Measurements from ENCODE around the gene KIAA0513.
"Not testable (repeated sequence)": the region's sequence is repeated elsewhere in the genome, so short reads cannot be mapped to it uniquely, and the experiment has no call there.

The KIAA0513 gene

GRCh38 chr16:85029408-85029784 is 1.8 kb downstream of the KIAA0513 start:
- no peak for DNase-seq (ENCODE audit: low read depth)

GRCh38 chr16:85029981-85030401 is 2.4 kb downstream of the KIAA0513 start:
- DNase-seq (ENCODE audit: low read depth) = no peak

GRCh38 chr16:85031451-85031850 is 3.9 kb downstream of the KIAA0513 start:
- no peak for DNase-seq (ENCODE audit: low read depth)

GRCh38 chr16:85032187-85032586 is 4.6 kb downstream of the KIAA0513 start:
- DNase-seq (ENCODE audit: low read depth) = not testable (repeated sequence)

GRCh38 chr16:85033171-85033570 is 5.6 kb downstream of the KIAA0513 start:
- no peak for DNase-seq (ENCODE audit: low read depth)

- DNase-seq (ENCODE audit: low read depth) = no peak
Observed at GRCh38 chr16:85034591-85035433, 7.2 kb downstream of the KIAA0513 start.

- DNase-seq (ENCODE audit: low read depth) = no peak
Observed at GRCh38 chr16:85036236-85037049, 8.8 kb downstream of the KIAA0513 start.

- no peak for DNase-seq (ENCODE audit: low read depth)
Observed at GRCh38 chr16:85037050-85037410, 9.4 kb downstream of the KIAA0513 start.

- DNase-seq (ENCODE audit: low read depth) = no peak
Observed at GRCh38 chr16:85037721-85038120, 10.1 kb downstream of the KIAA0513 start.

GRCh38 chr16:85040685-85041084 is 13.1 kb downstream of the KIAA0513 start:
- no peak for DNase-seq (ENCODE audit: low read depth)

GRCh38 chr16:85041219-85042166 is 13.9 kb downstream of the KIAA0513 start:
- no peak for DNase-seq (ENCODE audit: low read depth)

- no peak for DNase-seq (ENCODE audit: low read depth)
Observed at GRCh38 chr16:85042167-85042526, 14.6 kb downstream of the KIAA0513 start.

GRCh38 chr16:85042606-85043005 is 15.0 kb downstream of the KIAA0513 start:
- DNase-seq (ENCODE audit: low read depth) = no peak

GRCh38 chr16:85045077-85045476 is 17.5 kb downstream of the KIAA0513 start:
- DNase-seq (ENCODE audit: low read depth) = no peak

- no peak for DNase-seq (ENCODE audit: low read depth)
Observed at GRCh38 chr16:85045641-85046471, 18.3 kb downstream of the KIAA0513 start.

GRCh38 chr16:85046472-85046916 is 18.9 kb downstream of the KIAA0513 start:
- DNase-seq (ENCODE audit: low read depth) = no peak

GRCh38 chr16:85046931-85047866 is 19.6 kb downstream of the KIAA0513 start:
- peak; percentile 79 for DNase-seq (ENCODE audit: low read depth)

GRCh38 chr16:85047867-85048455 is 20.4 kb downstream of the KIAA0513 start:
- DNase-seq (ENCODE audit: low read depth) = peak; percentile 74

- no peak for DNase-seq (ENCODE audit: low read depth)
Observed at GRCh38 chr16:85048921-85049562, 21.4 kb downstream of the KIAA0513 start.
